Lung (tissue), 12 donors: ENCODE measurements around the gene HES3. TPM values are rescaled to one million over a fixed set of nuclear protein-coding genes. Genes with fewer than 3 reads are reported as not detected.

Source experiments
- ATAC-seq: fragments of 200-7000 bp; cut with Tn5 transposase; one replicate; pipeline ENCODE4 v1.9.1; 2020; ENCODE audit warnings: moderate number of reproducible peaks; ENCODE audit not compliant: insufficient read depth, low FRiP score
- DNase-seq, 3 donors: peaks; one replicate each; pipeline ENCODE4 v3.0.0-alpha.2; 2013 to 2017
- H3K27ac ChIP-seq, 2 donors: one replicate each; pipeline ENCODE4 v1.5.1; 2013; ENCODE audit warnings: mild to moderate bottlenecking in 2 of 2, moderate library complexity in 2 of 2, control low read depth in 1 of 2, inconsistent platforms in 1 of 2, low read depth in 1 of 2, low read length in 1 of 2
- H3K27me3 ChIP-seq, 3 donors: one replicate each; pipeline ENCODE4 v1.5.1; 2013; ENCODE audit warnings: low read length in 2 of 3; ENCODE audit not compliant: control insufficient read depth in 3 of 3, insufficient read depth in 3 of 3
- H3K36me3 ChIP-seq, 4 donors: one replicate each; pipeline ENCODE4 v1.5.1; 2013; ENCODE audit warnings: low read length in 4 of 4, mild to moderate bottlenecking in 1 of 4, moderate library complexity in 1 of 4; ENCODE audit not compliant: control insufficient read depth in 4 of 4, insufficient read depth in 4 of 4
- H3K4me1 ChIP-seq, 5 donors: one replicate each; pipeline ENCODE4 v1.5.1; 2013; ENCODE audit warnings: low read length in 5 of 5, mild to moderate bottlenecking in 2 of 5, moderate library complexity in 1 of 5; ENCODE audit not compliant: control insufficient read depth in 5 of 5, insufficient read depth in 5 of 5
- H3K4me3 ChIP-seq: one replicate; pipeline ENCODE4 v1.5.1; 2013; ENCODE audit warnings: mild to moderate bottlenecking, control low read depth, moderate library complexity
- H3K9ac ChIP-seq, 2 donors: one replicate each; pipeline ENCODE4 v1.5.1; 2013; ENCODE audit warnings: low read length in 2 of 2, control low read depth in 1 of 2; ENCODE audit not compliant: insufficient read depth in 1 of 2
- H3K9me3 ChIP-seq, 4 donors: one replicate each; pipeline ENCODE4 v1.5.1; 2013; ENCODE audit warnings: low read length in 3 of 4, mild to moderate bottlenecking in 1 of 4, moderate library complexity in 1 of 4; ENCODE audit not compliant: control insufficient read depth in 4 of 4, insufficient read depth in 3 of 4
- WGBS, 2 donors: extraction: QIAGEN DNeasy Blood & Tissue Kit; methylation state at CpG; one replicate each; pipeline ENCODE4 v1.1.7; 2013; 5-methylcytosine and 5-hydroxymethylcytosine counted together
- polyA plus RNA-seq, 2 donors: library from polyadenylated mRNA; stranded (reverse); fragments of 200-250 nt; gene quantifications; one replicate each; pipeline ENCODE4 v1.2.1, GENCODE V29; 2013
- total RNA-seq, 2 donors: library from RNA; depleted of rRNA in 1 of 2; stranded (reverse); fragments of >200 nt in 1 of 2; gene quantifications; one replicate each; pipeline ENCODE4 v1.2.1, GENCODE V29; 2014 to 2021
- TF ChIP-seq, protein P1 (sequence below): IDR thresholded peaks from 2 replicates; pipeline ENCODE4 v1.5.1; 2012; ENCODE audit warnings: mild to moderate bottlenecking; ENCODE audit errors: control extremely low read depth, extremely low read depth
- donor health status: control.
- donor health status: control.
- donor health status: Bipolar disorder and iron deficiency.
- donor health status: healthy.
- donor health status: DM: yes; HTN: yes; CAD: no.

HES3 gene
- total and polyA plus RNA-seq, 4 donors, result not detected

DNA sequence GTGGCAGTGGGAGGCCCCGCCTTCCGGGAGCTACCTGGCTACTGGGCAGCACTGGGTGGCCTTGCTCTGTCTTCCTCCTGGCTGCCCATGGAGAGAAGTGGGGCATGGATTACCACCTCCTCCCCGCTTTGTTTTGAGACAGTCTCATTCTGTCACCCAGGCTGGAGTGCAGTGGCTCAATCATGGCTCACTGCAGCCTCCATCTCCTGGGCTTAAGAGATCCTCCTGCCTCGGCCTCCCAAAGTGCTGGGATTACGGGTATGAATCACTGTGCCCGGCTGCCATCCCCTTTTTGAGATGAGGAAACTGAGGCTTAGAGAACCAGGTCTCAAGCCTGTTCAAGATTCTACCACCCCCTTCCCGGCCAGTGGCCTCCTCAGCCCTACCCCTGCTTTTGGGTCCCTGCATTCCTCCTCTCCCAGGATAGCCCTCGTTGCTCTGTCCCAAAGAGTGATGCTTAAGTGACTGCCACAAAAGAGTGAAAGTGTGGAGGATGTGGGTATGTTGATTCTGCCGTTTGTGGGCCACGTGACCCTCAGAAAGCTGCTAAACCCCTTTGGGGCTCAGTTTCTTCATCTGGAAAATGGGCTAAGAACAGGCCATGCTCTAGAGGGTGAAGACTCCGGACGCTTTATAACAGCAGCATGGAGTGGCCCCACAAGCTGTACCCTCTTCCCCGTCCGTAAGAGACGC lies 7.8 kb downstream of the HES3 start:
- WGBS, 2 donors, result 81 to 83% methylated on average over 15 of the region's 15 CpGs
- Histone ChIP-seq H3K4me3 (no peak overlapping the region), H3K36me3 (peaks cover 0 to 12% (median 1%) of the 10 kb centered on the region in 4 donors), H3K9ac (no peak overlapping the region), H3K27ac (no peak overlapping the region), H3K9me3 (peaks cover 0 to 5% (median 0%) of the 10 kb centered on the region in 4 donors), H3K4me1 (peaks cover 0 to 6% (median 0%) of the 10 kb centered on the region in 5 donors), H3K27me3 (peaks cover 0 to 24% (median 0%) of the 10 kb centered on the region in 3 donors)
- ATAC-seq, result no peak
- no peak for DNase-seq
- TF ChIP-seq, protein P1, sequence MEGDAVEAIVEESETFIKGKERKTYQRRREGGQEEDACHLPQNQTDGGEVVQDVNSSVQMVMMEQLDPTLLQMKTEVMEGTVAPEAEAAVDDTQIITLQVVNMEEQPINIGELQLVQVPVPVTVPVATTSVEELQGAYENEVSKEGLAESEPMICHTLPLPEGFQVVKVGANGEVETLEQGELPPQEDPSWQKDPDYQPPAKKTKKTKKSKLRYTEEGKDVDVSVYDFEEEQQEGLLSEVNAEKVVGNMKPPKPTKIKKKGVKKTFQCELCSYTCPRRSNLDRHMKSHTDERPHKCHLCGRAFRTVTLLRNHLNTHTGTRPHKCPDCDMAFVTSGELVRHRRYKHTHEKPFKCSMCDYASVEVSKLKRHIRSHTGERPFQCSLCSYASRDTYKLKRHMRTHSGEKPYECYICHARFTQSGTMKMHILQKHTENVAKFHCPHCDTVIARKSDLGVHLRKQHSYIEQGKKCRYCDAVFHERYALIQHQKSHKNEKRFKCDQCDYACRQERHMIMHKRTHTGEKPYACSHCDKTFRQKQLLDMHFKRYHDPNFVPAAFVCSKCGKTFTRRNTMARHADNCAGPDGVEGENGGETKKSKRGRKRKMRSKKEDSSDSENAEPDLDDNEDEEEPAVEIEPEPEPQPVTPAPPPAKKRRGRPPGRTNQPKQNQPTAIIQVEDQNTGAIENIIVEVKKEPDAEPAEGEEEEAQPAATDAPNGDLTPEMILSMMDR, result no peak

DNA sequence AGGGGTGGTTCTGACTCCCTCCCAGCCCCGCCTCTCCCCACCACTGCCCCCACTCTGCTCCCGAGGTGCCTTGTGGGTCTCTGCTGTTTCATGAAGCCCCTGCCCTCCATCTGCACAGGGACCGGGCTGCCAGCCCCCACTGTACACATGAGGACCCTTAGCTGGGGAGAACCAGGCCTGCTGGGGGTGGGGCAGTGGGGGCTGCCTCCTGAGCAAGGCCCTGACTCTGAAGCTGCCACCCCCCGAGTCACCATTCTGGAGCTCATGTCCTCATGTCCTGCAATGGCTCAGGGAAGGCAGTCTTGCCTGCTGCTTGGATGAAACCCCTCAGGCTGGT lies 8.4 kb downstream of the HES3 start:
- TF ChIP-seq, protein P1, result no peak

GRCh38 chr1:6253380-6253779 lies 9.4 kb downstream of the HES3 start:
- Histone ChIP-seq H3K9me3 (peaks cover 0 to 5% (median 0%) of the 10 kb centered on the region in 4 donors), H3K4me1 (peaks cover 0 to 6% (median 0%) of the 10 kb centered on the region in 5 donors), H3K27ac (no peak overlapping the region), H3K27me3 (peaks cover 0 to 20% (median 0%) of the 10 kb centered on the region in 3 donors), H3K36me3 (peaks cover 0 to 12% (median 1%) of the 10 kb centered on the region in 4 donors), H3K4me3 (no peak overlapping the region), H3K9ac (no peak overlapping the region)
- TF ChIP-seq, protein P1, result no peak
- 93 to 94% methylated on average over 9 of the region's 9 CpGs for WGBS, 2 donors
- ATAC-seq (no peak), DNase-seq (no peak)

More for the DNA sequence above, 8.4 kb downstream of the HES3 start:
- Histone ChIP-seq H3K36me3 (peaks cover 0 to 12% (median 1%) of the 10 kb centered on the region in 4 donors), H3K9me3 (peaks cover 0 to 5% (median 0%) of the 10 kb centered on the region in 4 donors), H3K27ac (no peak overlapping the region), H3K4me1 (peaks cover 0 to 6% (median 0%) of the 10 kb centered on the region in 5 donors), H3K27me3 (peaks cover 0 to 24% (median 0%) of the 10 kb centered on the region in 3 donors), H3K4me3 (no peak overlapping the region), H3K9ac (no peak overlapping the region)
- 78 to 81% methylated on average over 4 of the region's 4 CpGs for WGBS, 2 donors
- no peak for DNase-seq
- no peak for ATAC-seq
